Keratinocyte (primary cell): ENCODE results near the gene CDADC1. TPM values are rescaled to one million over a fixed set of nuclear protein-coding genes. Genes with fewer than 3 reads are reported as not detected.

ENCODE experiments used
- DNase-seq: peaks from one replicate; pipeline ENCODE4 v3.0.0-alpha.2; 2011; ENCODE audit warnings: low read depth, missing footprints, low spot score
- FAIRE-seq: peaks from 2 replicates; lab custom pipeline; 2011; peaks lifted over from hg19 to GRCh38; lab: Jason Lieb, UNC
- H2AFZ ChIP-seq: 2 replicates; pipeline ENCODE4 v1.6.0; 2012; ENCODE audit warnings: low read length, control low read depth, inconsistent platforms; ENCODE audit not compliant: control insufficient read depth
- H3K27ac ChIP-seq: 2 replicates; pipeline ENCODE4 v1.5.1; 2011; ENCODE audit warnings: low read length; ENCODE audit not compliant: control insufficient read depth, insufficient read depth
- H3K27me3 ChIP-seq: 3 replicates; pipeline ENCODE4 v1.6.0; 2011; ENCODE audit warnings: low read length; ENCODE audit not compliant: control insufficient read depth, insufficient read depth; ENCODE audit errors: extremely low read depth
- H3K36me3 ChIP-seq, 2 experiments: 2 replicates in 1 of 2; 3 replicates in 1 of 2; pipeline ENCODE4 v1.5.1; 2011; ENCODE audit warnings: low read length in 2 of 2, mild to moderate bottlenecking in 1 of 2; ENCODE audit not compliant: control insufficient read depth in 2 of 2, insufficient read depth in 2 of 2; ENCODE audit errors: extremely low read depth in 1 of 2
- H3K4me1 ChIP-seq: 3 replicates; pipeline ENCODE4 v1.5.1; 2011; ENCODE audit warnings: low read length; ENCODE audit not compliant: control insufficient read depth, insufficient read depth; ENCODE audit errors: extremely low read depth
- H3K4me2 ChIP-seq: 3 replicates; pipeline ENCODE4 v1.6.0; 2011; ENCODE audit warnings: low read depth, low read length; ENCODE audit not compliant: control insufficient read depth, insufficient read depth; ENCODE audit errors: extremely low read depth
- H3K4me3 ChIP-seq, 3 experiments: fragments of 200-600 bp in 1 of 3; sonication (generic) in 1 of 3; 2 replicates in 2 of 3; 3 replicates in 1 of 3; pipeline ENCODE4 v1.5.1; 2011 to 2016; ENCODE audit warnings: low read length in 3 of 3, mild to moderate bottlenecking in 3 of 3, control low read depth in 2 of 3, inconsistent platforms in 1 of 3, low read depth in 1 of 3, mixed read lengths in 1 of 3, mixed run types in 1 of 3, moderate library complexity in 1 of 3; ENCODE audit not compliant: control insufficient read depth in 2 of 3, insufficient read depth in 2 of 3; ENCODE audit errors: extremely low read depth in 1 of 3
- H3K79me2 ChIP-seq: 2 replicates; pipeline ENCODE4 v1.6.0; 2012; ENCODE audit warnings: low read length; ENCODE audit not compliant: control insufficient read depth, insufficient read depth
- H3K9ac ChIP-seq: 3 replicates; pipeline ENCODE4 v1.6.0; 2011; ENCODE audit warnings: low read length; ENCODE audit not compliant: control insufficient read depth, insufficient read depth; ENCODE audit errors: extremely low read depth
- H3K9me1 ChIP-seq: 3 replicates; pipeline ENCODE4 v1.6.0; 2011; ENCODE audit warnings: low read length; ENCODE audit not compliant: control insufficient read depth, insufficient read depth; ENCODE audit errors: extremely low read depth
- H3K9me3 ChIP-seq: 2 replicates; pipeline ENCODE4 v1.5.1; 2012; ENCODE audit warnings: low read depth, low read length; ENCODE audit not compliant: control insufficient read depth
- H4K20me1 ChIP-seq: 3 replicates; pipeline ENCODE4 v1.6.0; 2011; ENCODE audit warnings: low read length; ENCODE audit not compliant: control insufficient read depth, insufficient read depth; ENCODE audit errors: extremely low read depth
- CTCF ChIP-seq, 3 experiments: IDR thresholded peaks in 1 of 3; conservative IDR thresholded peaks in 1 of 3; optimal IDR thresholded peaks in 1 of 3; 2 replicates in 2 of 3; 3 replicates in 1 of 3; pipeline versions ENCODE3 to v1.5.1; 2011; ENCODE audit warnings: low read length in 3 of 3, mild to moderate bottlenecking in 3 of 3, moderate library complexity in 2 of 3, control low read depth in 1 of 3, inconsistent platforms in 1 of 3; ENCODE audit not compliant: insufficient read depth in 2 of 3; ENCODE audit errors: extremely low read depth in 1 of 3
- EZH2 ChIP-seq: IDR thresholded peaks from one replicate; pipeline ENCODE4 v1.6.1; 2012; ENCODE audit warnings: inconsistent platforms, mild to moderate bottlenecking, low read length, moderate library complexity
- dilution Hi-C: fragments of 300-500 bp; cut with MboI; formaldehyde crosslinking; loops from one replicate; pipeline ENCODE4 v1.7.0; 2020; ENCODE audit warnings: low sequenced_read_pairs; ENCODE audit not compliant: extremely low pct_ligation_motif_present
- polyA plus RNA-seq, 5 experiments: library from polyadenylated mRNA; depleted of rRNA in 3 of 5; stranded (reverse) in 3 of 5; stranded (forward) in 1 of 5; unstranded in 1 of 5; fragments of >200 nt; gene quantifications; 1 replicate in 1 of 5; 2 replicates in 3 of 5; 3 replicates in 1 of 5; pipeline versions ENCODE4 v1.2.1 to v1.2.3, GENCODE V29; 2011 to 2012; ENCODE audit warnings: missing spikeins in 2 of 5, low read depth in 1 of 5, low replicate concordance in 1 of 5

The CDADC1 gene
- polyA plus RNA-seq, 1 donor (not counting 4 experiments of a cell fraction or from before 2014, with no cell fraction given), result 3.8 TPM

- Histone ChIP-seq H3K27ac (no peak overlapping the region), H3K36me3 (peaks cover 0 to 2% of the 10 kb centered on the region in 2 experiments), H3K4me1 (peaks cover 12% of the 10 kb centered on the region), H3K79me2 (no peaks in the 10 kb centered on the region), H3K9ac (peak overlapping the region; percentile 23), H3K4me2 (peak overlapping the region; percentile 11), H3K9me3 (no peaks in the 10 kb centered on the region), H4K20me1 (no peaks in the 10 kb centered on the region), H3K9me1 (no peaks in the 10 kb centered on the region), H2AFZ (peak overlapping the region; percentile 88), H3K4me3 (no peak overlapping the region), H3K27me3 (no peaks in the 10 kb centered on the region)
- FAIRE-seq (peak; percentile 80), DNase-seq (no peak)
- no peak for TF ChIP-seq CTCF (optimal IDR thresholded peaks at IDR 0.05 in 1 of 3, IDR thresholded peaks at IDR 0.05 in 1 of 3, conservative IDR thresholded peaks at IDR 0.05 in 1 of 3; ENCODE audit: extremely low read depth in 1 of 3, insufficient read depth in 2 of 3, low read length in 3 of 3)
- no peak for TF ChIP-seq EZH2
- dilution Hi-C loops, result loop anchor here (25.0 kb wide), 1 partner anchor 129 kb away; the partner anchor contains the start of genes CAB39L and SETDB2
These were observed 60.6 kb downstream of the CDADC1 start for GRCh38 chr13:49308097-49308875.

- Histone ChIP-seq H3K4me1 (peaks cover 18% of the 10 kb centered on the region), H3K4me2 (peak overlapping the region; percentile 17), H4K20me1 (no peaks in the 10 kb centered on the region), H3K27me3 (no peaks in the 10 kb centered on the region), H3K9me3 (no peaks in the 10 kb centered on the region), H3K27ac (no peak overlapping the region), H2AFZ (peak overlapping the region; percentile 88), H3K79me2 (no peaks in the 10 kb centered on the region), H3K36me3 (peaks cover 0 to 2% of the 10 kb centered on the region in 2 experiments), H3K9ac (no peak overlapping the region), H3K4me3 (no peak overlapping the region), H3K9me1 (no peaks in the 10 kb centered on the region)
- dilution Hi-C loops, result loop anchor here (25.0 kb wide), 1 partner anchor 128 kb away; the partner anchor contains the start of genes CAB39L and SETDB2
- FAIRE-seq, result peak; percentile 20
- TF ChIP-seq CTCF (optimal IDR thresholded peaks at IDR 0.05 in 1 of 3, IDR thresholded peaks at IDR 0.05 in 1 of 3, conservative IDR thresholded peaks at IDR 0.05 in 1 of 3; ENCODE audit: extremely low read depth in 1 of 3, insufficient read depth in 2 of 3, low read length in 3 of 3) (no peak), EZH2 (no peak)
- DNase-seq, result no peak
These were observed 61.2 kb downstream of the CDADC1 start for GRCh38 chr13:49308921-49309408.
